Effector memory CD4-positive, alpha-beta T cell (primary cell): ENCODE measurements around the gene ZG16.
"Not testable (repeated sequence)": the region's sequence is repeated elsewhere in the genome, so short reads cannot be mapped to it uniquely, and the experiment has no call there.

Experiments
- DNase-seq, 3 donors: peaks; one replicate each; pipeline ENCODE4 v3.0.0-alpha.2; 2020
- H3K27ac ChIP-seq: 2 replicates; pipeline ENCODE4 v1.7.0; 2013; ENCODE audit warnings: mild to moderate bottlenecking, low read length, moderate library complexity; ENCODE audit not compliant: insufficient read depth, poor library complexity, severe bottlenecking
- H3K27me3 ChIP-seq: replicated peaks from 2 replicates; pipeline ENCODE4 v1.7.0; 2013; ENCODE audit warnings: mild to moderate bottlenecking, low read length; ENCODE audit not compliant: insufficient read depth, control insufficient read depth, poor library complexity, severe bottlenecking
- H3K36me3 ChIP-seq: 2 replicates; pipeline ENCODE4 v1.7.0; 2013; ENCODE audit warnings: mild to moderate bottlenecking, low read length, moderate library complexity; ENCODE audit not compliant: control insufficient read depth, insufficient read depth
- H3K4me1 ChIP-seq: 2 replicates; pipeline ENCODE4 v1.7.0; 2013; ENCODE audit warnings: low read length, mild to moderate bottlenecking; ENCODE audit not compliant: control insufficient read depth, insufficient read depth, poor library complexity, severe bottlenecking
- H3K4me3 ChIP-seq: 2 replicates; pipeline ENCODE4 v1.7.0; 2013; ENCODE audit warnings: low read length, low read depth, mild to moderate bottlenecking; ENCODE audit not compliant: insufficient read depth, poor library complexity, severe bottlenecking
- H3K9me3 ChIP-seq: 2 replicates; pipeline ENCODE4 v1.7.0; 2013; ENCODE audit warnings: mild to moderate bottlenecking, low read length, moderate library complexity; ENCODE audit not compliant: control insufficient read depth

The ZG16 gene

DNA sequence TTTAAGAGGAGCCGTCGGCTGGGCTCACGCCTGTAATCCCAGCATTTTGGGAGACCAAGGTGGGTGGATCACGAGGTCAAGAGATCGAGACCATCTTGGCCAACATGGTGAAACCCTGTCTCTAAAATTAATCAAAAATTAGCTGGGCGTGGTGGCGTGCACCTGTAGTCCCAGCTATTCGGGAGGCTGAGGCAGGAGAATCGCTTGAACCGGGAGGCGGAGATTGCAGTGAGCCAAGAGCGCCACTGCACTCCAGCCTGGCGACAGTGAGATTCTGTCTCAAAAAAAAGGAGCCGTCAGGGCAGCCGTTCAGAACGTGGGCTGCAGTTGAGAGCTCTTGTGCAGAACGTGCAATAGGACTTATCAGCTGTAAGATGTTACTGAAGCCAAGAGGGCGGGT is 15.1 kb downstream of the ZG16 start:
- Histone ChIP-seq H3K36me3 (peaks cover 20% of the 10 kb centered on the region), H3K4me1 (peaks cover 21% of the 10 kb centered on the region)
- H3K9me3 ChIP-seq, H3K4me3 ChIP-seq, DNase-seq, H3K27ac ChIP-seq, H3K27me3 ChIP-seq: not testable (repeated sequence)

DNA sequence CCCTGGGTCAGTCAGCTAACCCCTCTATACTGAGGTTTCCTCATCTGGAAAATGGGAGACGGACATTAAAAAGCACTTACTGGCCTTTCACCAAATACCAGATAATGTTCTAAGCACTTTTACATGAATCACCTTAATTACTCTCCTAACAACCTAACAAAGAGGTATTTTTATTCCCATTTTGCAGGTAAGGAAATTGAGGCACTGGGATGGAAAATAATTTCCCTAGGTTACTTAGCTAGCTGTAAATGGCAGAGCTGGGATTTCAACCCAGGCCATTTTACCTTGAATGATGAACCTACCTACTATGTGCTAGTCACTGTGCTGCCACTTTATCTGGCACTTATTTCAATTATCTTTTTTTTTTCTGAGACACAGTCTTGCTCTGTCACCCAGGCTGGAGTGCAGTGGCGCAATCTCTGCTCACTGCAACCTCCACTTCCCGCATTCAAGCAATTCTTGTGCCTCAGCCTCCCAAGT is 16.2 kb downstream of the ZG16 start:
- no peak for DNase-seq
- Histone ChIP-seq H3K27ac (no peak overlapping the region), H3K4me3 (no peak overlapping the region)

DNA sequence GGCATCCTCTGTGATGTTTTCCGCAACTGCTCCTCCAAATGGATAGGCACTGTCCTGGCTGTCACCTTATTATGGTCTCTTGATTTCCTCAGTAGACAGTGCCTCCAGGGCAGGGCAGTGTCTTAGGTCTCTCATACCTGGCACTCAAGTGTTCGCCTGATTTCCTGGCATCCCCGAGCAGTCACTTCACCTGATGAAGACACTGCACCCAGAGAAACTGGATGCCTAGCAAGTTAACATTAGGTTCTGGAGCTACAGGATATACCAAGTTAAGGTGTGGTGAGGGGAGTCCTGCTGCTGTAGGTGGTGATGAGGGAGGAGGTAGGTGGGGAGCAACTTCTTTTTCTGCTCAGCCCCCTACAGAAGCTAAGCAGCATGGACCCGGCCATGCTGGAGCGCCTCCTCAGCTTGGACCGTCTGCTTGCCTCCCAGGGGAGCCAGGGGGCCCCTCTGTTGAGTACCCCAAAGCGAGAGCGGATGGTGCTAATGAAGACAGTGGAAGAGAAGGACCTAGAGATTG is 24.4 kb downstream of the ZG16 start:
- no peaks in the 10 kb centered on the region for H3K9me3 ChIP-seq
- H3K27ac ChIP-seq, result no peak overlapping the region
- H3K4me3 ChIP-seq, result no peak overlapping the region
- peaks cover 26% of the 10 kb centered on the region for H3K36me3 ChIP-seq
- peaks cover 13% of the 10 kb centered on the region for H3K4me1 ChIP-seq
- no peaks in the 10 kb centered on the region for H3K27me3 ChIP-seq
- DNase-seq, result no peak

More for the DNA sequence above, 16.2 kb downstream of the ZG16 start:
- H3K9me3 ChIP-seq, result no peaks in the 10 kb centered on the region
- H3K36me3 ChIP-seq, result peaks cover 31% of the 10 kb centered on the region
- peaks cover 21% of the 10 kb centered on the region for H3K4me1 ChIP-seq
- H3K27me3 ChIP-seq, result no peaks in the 10 kb centered on the region

DNA sequence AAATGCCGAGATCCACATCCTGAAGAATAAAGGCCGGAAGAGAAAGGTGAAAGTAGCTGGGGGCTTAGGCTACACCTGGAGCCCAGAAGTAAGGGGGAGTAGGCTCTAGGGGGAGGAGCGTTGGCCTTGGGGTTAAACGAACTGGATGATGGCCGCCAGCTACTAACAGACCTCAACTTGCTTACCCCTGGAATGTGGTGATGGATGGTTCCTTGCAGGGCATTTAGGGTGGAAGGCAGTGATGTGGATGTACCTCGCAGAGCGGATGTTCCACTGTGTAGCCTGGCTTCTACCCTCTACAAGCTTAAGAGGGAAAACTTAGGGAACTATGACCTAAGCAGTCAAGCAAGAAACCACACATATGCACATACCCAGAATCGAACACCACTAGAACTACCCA is 26.0 kb downstream of the ZG16 start:
- Histone ChIP-seq H3K36me3 (peaks cover 11% of the 10 kb centered on the region), H3K4me3 (no peak overlapping the region), H3K4me1 (peaks cover 27% of the 10 kb centered on the region), H3K27ac (peak overlapping the region; percentile 87), H3K9me3 (no peaks in the 10 kb centered on the region), H3K27me3 (no peaks in the 10 kb centered on the region)
- DNase-seq, result no peak

DNA sequence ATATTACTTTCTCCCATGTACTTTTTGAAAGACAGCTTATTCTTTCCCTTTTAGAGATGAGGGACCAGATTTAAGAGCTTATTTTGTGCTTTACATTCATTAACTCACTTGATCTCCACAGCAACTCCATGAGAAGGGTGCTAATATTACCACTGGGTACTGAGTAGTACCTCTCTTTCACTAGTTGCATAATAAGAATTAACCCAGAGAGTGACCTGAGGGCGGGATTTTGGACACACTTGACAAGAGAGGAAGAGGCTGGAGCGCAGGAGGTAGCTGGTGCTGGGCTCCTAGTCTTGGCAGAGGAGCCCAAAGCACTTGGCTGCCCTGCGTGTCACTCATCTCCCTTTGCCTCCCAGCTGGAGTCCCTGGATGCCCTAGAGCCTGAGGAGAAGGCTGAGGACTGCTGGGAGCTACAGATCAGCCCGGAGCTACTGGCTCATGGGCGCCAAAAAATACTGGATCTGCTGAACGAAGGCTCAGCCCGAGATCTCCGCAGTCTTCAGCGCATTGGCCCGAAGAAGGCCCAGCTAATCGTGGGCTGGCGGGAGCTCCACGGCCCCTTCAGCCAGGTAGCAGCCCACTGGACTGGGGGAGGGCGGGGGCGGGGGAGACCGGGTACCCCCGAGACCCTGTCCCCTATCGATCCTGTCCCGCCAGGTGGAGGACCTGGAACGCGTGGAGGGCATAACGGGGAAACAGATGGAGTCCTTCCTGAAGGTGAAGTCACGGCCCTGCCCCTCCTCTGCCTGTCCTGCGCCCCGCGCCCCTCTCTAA is 26.6 kb downstream of the ZG16 start:
- H3K4me1 ChIP-seq, result peaks cover 33% of the 10 kb centered on the region
- H3K36me3 ChIP-seq, result peaks cover 7% of the 10 kb centered on the region

DNA sequence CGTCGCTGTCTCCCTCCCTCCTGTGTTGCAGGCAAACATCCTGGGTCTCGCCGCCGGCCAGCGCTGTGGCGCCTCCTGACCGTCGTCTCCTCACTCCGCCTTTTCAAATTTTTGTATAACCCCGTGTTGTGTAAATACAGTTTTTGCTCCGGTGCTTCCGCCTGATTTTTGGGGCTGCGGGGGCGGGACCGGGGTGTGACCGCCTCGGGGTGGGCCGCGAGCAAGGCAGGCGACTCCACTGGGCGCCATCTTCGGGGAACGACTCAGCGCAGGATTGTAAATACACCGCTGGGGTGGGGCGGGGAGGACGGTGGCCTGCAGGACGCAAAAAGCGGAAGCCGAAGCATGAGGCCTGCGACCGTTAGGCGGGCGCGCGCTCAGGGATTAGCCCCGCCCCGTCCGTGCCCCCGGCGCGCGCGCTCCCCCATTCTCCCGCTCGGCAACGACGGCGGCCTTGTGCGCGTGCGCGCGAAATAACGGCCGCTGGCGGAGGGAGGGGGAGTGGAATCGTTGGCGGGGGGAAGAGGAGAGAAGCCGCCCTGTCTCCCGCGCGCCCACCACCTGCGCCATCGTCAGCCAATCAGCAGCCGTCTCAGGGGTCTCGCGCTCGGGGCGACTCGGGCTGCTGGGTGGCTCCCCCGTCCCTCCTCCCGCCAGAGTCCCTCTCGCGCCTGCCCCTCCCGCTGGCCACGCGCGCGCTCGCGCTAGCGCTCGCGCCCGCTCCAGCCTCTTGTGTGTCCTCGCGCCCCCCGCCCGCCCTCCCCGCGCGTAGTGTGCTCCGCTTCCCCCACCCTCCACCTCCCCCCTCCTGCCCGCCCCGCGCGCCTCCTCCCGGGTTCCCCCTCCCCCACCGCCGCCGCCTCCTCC is 27.4 kb downstream of the ZG16 start:
- peaks cover 41% of the 10 kb centered on the region for H3K4me1 ChIP-seq
- peak; percentile 96 to 97 (median 96) for DNase-seq

More for the DNA sequence above, 26.6 kb downstream of the ZG16 start:
- Histone ChIP-seq H3K27ac (peak overlapping the region; percentile 87), H3K9me3 (no peaks in the 10 kb centered on the region), H3K4me3 (peak overlapping the region; percentile 65), H3K27me3 (no peaks in the 10 kb centered on the region)
- DNase-seq, result no peak

DNA sequence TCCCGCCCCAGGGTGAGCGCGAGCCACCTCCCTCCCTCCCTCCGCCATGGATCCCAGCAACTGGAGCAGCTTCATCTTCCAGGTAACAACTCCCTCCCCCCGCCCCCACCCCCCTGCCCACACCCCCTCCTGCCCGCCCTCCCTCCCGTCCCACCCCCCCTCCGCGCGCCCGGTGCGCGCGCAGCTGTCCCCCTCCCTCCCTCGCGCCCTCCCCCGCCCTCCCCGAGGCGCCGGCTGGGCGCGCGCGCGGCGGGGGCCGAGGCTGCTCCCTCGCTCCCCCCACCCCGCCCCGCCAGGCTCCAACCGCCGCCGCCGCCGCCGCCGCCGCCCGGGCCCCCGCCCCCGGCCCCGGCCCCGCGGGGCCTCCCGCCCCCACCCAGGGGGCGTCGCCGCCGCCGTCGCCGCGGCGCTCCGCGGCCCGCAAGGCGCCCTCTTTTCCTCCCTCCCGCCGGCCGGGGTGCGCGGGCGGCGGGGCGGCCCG is 28.1 kb downstream of the ZG16 start, which contains the start of gene MAZ:
Gene MAZ, plus strand, starts transcription at position 431 of the 481 bp plus-strand sequence. CDS start 173 bp downstream, outside the sequence.
- H3K4me3 ChIP-seq, result peak within 1 kb of the TSS; percentile 65
- H3K36me3 ChIP-seq, result peaks cover 7% of the 10 kb centered on the region
- H3K9me3 ChIP-seq, result no peaks in the 10 kb centered on the region
- H3K4me1 ChIP-seq, result peaks cover 48% of the 10 kb centered on the region
- DNase-seq, result peak in 1 of 3 donors; percentile 75
- H3K27me3 ChIP-seq, result no peaks in the 10 kb centered on the region
- H3K27ac ChIP-seq, result peak within 1 kb of the TSS; percentile 87

More for the DNA sequence above, 27.4 kb downstream of the ZG16 start:
- H3K27me3 ChIP-seq, result no peaks in the 10 kb centered on the region
- H3K36me3 ChIP-seq, result peaks cover 6% of the 10 kb centered on the region
- peak overlapping the region; percentile 87 for H3K27ac ChIP-seq
- H3K9me3 ChIP-seq, result no peaks in the 10 kb centered on the region
- peak overlapping the region; percentile 65 for H3K4me3 ChIP-seq

DNA sequence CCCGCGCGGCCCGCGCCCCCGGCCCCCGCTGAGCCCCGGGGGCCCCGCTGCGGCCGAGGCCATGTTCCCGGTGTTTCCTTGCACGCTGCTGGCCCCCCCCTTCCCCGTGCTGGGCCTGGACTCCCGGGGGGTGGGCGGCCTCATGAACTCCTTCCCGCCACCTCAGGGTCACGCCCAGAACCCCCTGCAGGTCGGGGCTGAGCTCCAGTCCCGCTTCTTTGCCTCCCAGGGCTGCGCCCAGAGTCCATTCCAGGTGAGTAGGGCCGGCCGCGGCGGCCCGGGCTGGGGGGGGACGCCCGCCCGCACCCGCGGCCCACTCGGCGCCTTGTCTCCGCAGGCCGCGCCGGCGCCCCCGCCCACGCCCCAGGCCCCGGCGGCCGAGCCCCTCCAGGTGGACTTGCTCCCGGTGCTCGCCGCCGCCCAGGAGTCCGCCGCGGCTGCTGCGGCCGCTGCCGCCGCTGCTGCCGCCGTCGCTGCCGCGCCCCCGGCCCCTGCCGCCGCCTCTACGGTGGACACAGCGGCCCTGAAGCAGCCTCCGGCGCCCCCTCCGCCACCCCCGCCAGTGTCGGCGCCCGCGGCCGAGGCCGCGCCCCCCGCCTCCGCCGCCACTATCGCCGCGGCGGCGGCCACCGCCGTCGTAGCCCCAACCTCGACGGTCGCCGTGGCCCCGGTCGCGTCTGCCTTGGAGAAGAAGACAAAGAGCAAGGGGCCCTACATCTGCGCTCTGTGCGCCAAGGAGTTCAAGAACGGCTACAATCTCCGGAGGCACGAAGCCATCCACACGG is 28.8 kb downstream of the ZG16 start:
- Histone ChIP-seq H3K4me3 (peak overlapping the region; percentile 56), H3K9me3 (no peaks in the 10 kb centered on the region), H3K36me3 (peaks cover 7% of the 10 kb centered on the region), H3K4me1 (peaks cover 50% of the 10 kb centered on the region), H3K27me3 (no peaks in the 10 kb centered on the region), H3K27ac (peak overlapping the region; percentile 85)
- DNase-seq, result peak in 1 of 3 donors; percentile 41
